Heart right ventricle (tissue), 16 donors: ENCODE measurements around the gene VDR. TPM values are rescaled to one million over a fixed set of nuclear protein-coding genes. Genes with fewer than 3 reads are reported as not detected.

Source experiments
- ATAC-seq, 8 donors: fragments of 200-7000 bp; cut with Tn5 transposase; one replicate each; pipeline ENCODE4 v1.9.1; 2020; ENCODE audit warnings: mild to moderate bottlenecking in 8 of 8, moderate library complexity in 8 of 8, moderate number of reproducible peaks in 1 of 8
- DNase-seq, 2 donors: peaks; one replicate each; pipeline ENCODE4 v3.0.0-alpha.2; 2020
- H3K27ac ChIP-seq, 10 donors: fragments of 200-600 bp; sonication (generic) in 2 of 10; one replicate each; pipeline versions ENCODE4 v1.5.0 to v1.8.0; 2020 to 2022; ENCODE audit warnings: mild to moderate bottlenecking in 3 of 10
- H3K27me3 ChIP-seq, 7 donors: fragments of 200-600 bp; one replicate each; pipeline ENCODE4 v1.8.0; 2021 to 2022; ENCODE audit warnings: mild to moderate bottlenecking in 2 of 7
- H3K36me3 ChIP-seq, 9 donors: fragments of 200-600 bp; sonication (generic) in 1 of 9; one replicate each; pipeline versions ENCODE4 v1.5.0 to v1.8.0; 2020 to 2022; ENCODE audit warnings: mild to moderate bottlenecking in 2 of 9
- H3K4me1 ChIP-seq, 9 donors: fragments of 200-600 bp; sonication (generic) in 1 of 9; one replicate each; pipeline versions ENCODE4 v1.5.0 to v1.8.0; 2020 to 2022; ENCODE audit warnings: mild to moderate bottlenecking in 4 of 9
- H3K4me3 ChIP-seq, 10 donors: fragments of 200-600 bp; sonication (generic) in 2 of 10; one replicate each; pipeline versions ENCODE4 v1.5.0 to v1.8.0; 2020 to 2022; ENCODE audit warnings: mild to moderate bottlenecking in 7 of 10, moderate library complexity in 2 of 10
- H3K9me3 ChIP-seq, 11 donors: fragments of 200-600 bp in 10 of 11; sonication (generic) in 2 of 11; one replicate each; pipeline versions ENCODE4 v1.5.0 to v1.8.0; 2013 to 2022; ENCODE audit warnings: mild to moderate bottlenecking in 2 of 11, control low read depth in 1 of 11, moderate library complexity in 1 of 11
- WGBS, 2 donors: extraction: QIAGEN DNeasy Blood & Tissue Kit; methylation state at CpG; one replicate each; pipeline ENCODE4 v1.1.7; 2013; ENCODE audit warnings: inconsistent platforms in 1 of 2; 5-methylcytosine and 5-hydroxymethylcytosine counted together
- intact Hi-C, 10 donors: fragments of 100-400 bp; cut with DNase I; formaldehyde crosslinking; loops; one replicate each; pipeline versions ENCODE4 v1.11.1 to v1.14.2; 2022
- polyA plus RNA-seq, 2 donors: library from polyadenylated mRNA; stranded (reverse); fragments of 200-250 nt; gene quantifications; one replicate each; pipeline ENCODE4 v1.2.3, GENCODE V29; 2013
- total RNA-seq, 10 donors: library from RNA; stranded (reverse); fragmentation: NEBNext Ultra II Directional in 3 of 10; extraction: Animal tissue kit (Norgen Biotek cat#: 25700) in 3 of 10; gene quantifications; one replicate each; pipeline versions ENCODE4 v1.2.1 to v1.2.4, GENCODE V29; 2021 to 2023
- TF ChIP-seq, protein P1 (sequence below), 9 donors: fragments of 200-600 bp; sonication (generic) in 2 of 9; IDR thresholded peaks; one replicate each; pipeline versions ENCODE4 v1.5.0 to v1.8.0; 2021 to 2022; ENCODE audit warnings: antibody characterized with exemption in 9 of 9, mild to moderate bottlenecking in 5 of 9, moderate library complexity in 1 of 9
- donor health status: Arrhythmogenic right ventricular cardiomyopathy.
- donor health status: ischemic (EF 13 %, LVEDD 7.1; RV severe dilation, severe dysfunction).
- donor health status: healthy with polysubstance abuse.
- donor health status: DM: no; HTN: yes; CAD: no.
- donor health status: DM: no; HTN: no; CAD: no.
- donor health status: ischemic (EF 25% LVEDD 6.9; RV normal size, moderate dysfunction).
- donor health status: ischemic (EF 25% LVEDD 5.7; RV mildly dilated, moderate dysfunction).
- donor health status: healthy.
- donor health status: DM: yes; HTN: yes; CAD: no.
- donor health status: Ischemic cardiomyopathy.
- donor health status: ischemic (EF 35%, LVEDD 5.7; RV mildly dilated, moderate dysfunction).
- donor health status: nonischemic (EF 11% LVEDD 7.7; RV severe dilation, severe dysfunction).
- donor health status: DM: yes; HTN: yes; CAD: no.
- donor health status: PGD.
- donor health status: ischemic (EF 29% LVEDD 5.4; RV normal size, mild dysfunction).
- donor health status: nonischemic (EF 23%, LVEDD 6.1; RV moderate dilation, normal function).

Gene VDR
- total and polyA plus RNA-seq, 12 donors, result 0.08 to 3.0 (median 0.31) TPM

DNA sequence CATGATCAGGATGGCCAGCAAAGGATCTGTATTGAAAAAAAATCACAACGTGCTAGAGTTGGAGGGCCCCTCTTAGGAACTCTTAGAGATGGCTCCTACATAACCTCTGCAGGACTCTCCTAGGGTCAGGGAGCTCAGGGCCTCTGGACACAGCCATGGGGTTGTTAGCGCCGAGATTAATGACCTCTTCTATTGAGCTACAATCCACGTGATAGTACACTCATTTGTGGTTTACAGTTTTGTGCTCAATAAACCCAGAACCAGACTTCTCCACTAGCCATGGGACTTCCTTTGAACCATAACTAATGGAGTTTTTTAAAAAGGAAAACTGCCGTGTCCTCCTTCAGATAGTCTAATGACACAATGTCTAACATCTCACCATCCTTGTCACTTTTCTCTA is 55.5 kb downstream of the VDR start:
- Histone ChIP-seq H3K27me3 (no peaks in the 10 kb centered on the region), H3K9me3 (no peaks in the 10 kb centered on the region), H3K4me3 (no peak overlapping the region), H3K4me1 (peaks cover 0 to 8% (median 0%) of the 10 kb centered on the region in 9 donors), H3K36me3 (peaks cover 0 to 56% (median 0%) of the 10 kb centered on the region in 9 donors), H3K27ac (no peak overlapping the region)
- TF ChIP-seq, protein P1, sequence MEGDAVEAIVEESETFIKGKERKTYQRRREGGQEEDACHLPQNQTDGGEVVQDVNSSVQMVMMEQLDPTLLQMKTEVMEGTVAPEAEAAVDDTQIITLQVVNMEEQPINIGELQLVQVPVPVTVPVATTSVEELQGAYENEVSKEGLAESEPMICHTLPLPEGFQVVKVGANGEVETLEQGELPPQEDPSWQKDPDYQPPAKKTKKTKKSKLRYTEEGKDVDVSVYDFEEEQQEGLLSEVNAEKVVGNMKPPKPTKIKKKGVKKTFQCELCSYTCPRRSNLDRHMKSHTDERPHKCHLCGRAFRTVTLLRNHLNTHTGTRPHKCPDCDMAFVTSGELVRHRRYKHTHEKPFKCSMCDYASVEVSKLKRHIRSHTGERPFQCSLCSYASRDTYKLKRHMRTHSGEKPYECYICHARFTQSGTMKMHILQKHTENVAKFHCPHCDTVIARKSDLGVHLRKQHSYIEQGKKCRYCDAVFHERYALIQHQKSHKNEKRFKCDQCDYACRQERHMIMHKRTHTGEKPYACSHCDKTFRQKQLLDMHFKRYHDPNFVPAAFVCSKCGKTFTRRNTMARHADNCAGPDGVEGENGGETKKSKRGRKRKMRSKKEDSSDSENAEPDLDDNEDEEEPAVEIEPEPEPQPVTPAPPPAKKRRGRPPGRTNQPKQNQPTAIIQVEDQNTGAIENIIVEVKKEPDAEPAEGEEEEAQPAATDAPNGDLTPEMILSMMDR (IDR thresholded peaks at IDR 0.05), result no peak
- no peak for DNase-seq
- intact Hi-C loops, result no loop called here
- WGBS, 2 donors, result 65 to 75% methylated on average over 5 of the region's 5 CpGs
- ATAC-seq, result no peak

DNA sequence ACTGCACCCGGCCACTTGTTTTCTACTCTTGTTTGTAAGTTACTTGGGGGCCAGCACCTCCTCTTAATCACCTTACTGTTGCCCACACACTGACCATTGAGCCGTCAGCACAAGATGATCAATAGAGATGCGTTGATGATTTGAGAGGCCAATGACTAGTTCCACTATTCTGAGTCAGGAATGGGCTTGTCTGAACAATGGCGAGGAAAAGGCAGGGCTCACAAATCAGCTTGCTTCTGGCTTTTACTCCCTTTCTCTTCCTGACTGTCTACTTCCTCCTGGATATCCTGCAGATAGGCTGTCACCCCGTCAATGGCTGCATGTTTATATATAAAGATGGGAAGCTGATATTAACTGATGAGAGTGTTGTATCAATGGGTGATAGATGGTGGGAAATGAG is 55.9 kb downstream of the VDR start:
- no peak for ATAC-seq
- no peaks in the 10 kb centered on the region for H3K27me3 ChIP-seq
- peaks cover 0 to 8% (median 0%) of the 10 kb centered on the region in 9 donors for H3K4me1 ChIP-seq
- 66 to 79% methylated on average over 5 of the region's 5 CpGs for WGBS, 2 donors
- no peaks in the 10 kb centered on the region for H3K9me3 ChIP-seq
- intact Hi-C loops, result no loop called here
- no peak overlapping the region for H3K4me3 ChIP-seq
- H3K36me3 ChIP-seq, result peaks cover 0 to 56% (median 0%) of the 10 kb centered on the region in 9 donors
- DNase-seq, result no peak
- no peak overlapping the region for H3K27ac ChIP-seq
- TF ChIP-seq, protein P1 (IDR thresholded peaks at IDR 0.05), result no peak

DNA sequence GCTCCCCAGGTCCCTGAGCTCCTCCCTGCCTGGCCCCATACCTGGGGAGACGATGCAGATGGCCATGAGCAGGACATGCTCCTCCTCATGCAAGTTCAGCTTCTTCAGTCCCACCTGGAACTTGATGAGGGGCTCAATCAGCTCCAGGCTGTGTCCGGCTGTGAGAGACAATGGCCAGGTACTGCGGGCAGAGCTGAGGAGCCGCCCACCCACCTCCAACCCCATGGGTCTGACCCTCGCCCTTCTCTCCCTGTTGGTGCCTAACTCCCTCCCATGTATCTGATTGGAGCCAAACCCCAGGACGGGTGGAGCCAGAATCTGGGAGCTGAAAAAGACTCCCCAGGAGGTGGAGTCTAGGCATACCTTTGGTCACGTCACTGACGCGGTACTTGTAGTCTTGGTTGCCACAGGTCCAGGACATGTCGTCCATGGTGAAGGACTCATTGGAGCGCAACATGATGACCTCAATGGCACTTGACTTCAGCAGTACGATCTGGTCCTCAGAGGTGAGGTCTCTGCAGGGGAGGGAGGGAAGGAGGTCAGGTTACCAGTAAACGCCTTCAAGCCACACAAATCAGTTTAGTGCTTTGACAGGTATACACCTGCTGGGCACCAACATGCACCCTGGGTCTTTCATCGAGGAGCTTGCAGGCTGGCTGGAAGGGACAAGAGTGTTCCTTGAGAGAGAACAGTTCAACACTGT is 58.3 kb downstream of the VDR start:
- TF ChIP-seq, protein P1 (IDR thresholded peaks at IDR 0.05), result no peak
- H3K27me3 ChIP-seq, result no peaks in the 10 kb centered on the region
- no peaks in the 10 kb centered on the region for H3K9me3 ChIP-seq
- DNase-seq, result no peak
- ATAC-seq, result no peak
- intact Hi-C loops, result no loop called here
- no peak overlapping the region for H3K4me3 ChIP-seq
- 93 to 94% methylated on average over 14 of the region's 14 CpGs for WGBS, 2 donors
- H3K36me3 ChIP-seq, result peaks cover 0 to 39% (median 0%) of the 10 kb centered on the region in 9 donors
- no peak overlapping the region for H3K27ac ChIP-seq
- peaks cover 0 to 8% (median 0%) of the 10 kb centered on the region in 9 donors for H3K4me1 ChIP-seq

DNA sequence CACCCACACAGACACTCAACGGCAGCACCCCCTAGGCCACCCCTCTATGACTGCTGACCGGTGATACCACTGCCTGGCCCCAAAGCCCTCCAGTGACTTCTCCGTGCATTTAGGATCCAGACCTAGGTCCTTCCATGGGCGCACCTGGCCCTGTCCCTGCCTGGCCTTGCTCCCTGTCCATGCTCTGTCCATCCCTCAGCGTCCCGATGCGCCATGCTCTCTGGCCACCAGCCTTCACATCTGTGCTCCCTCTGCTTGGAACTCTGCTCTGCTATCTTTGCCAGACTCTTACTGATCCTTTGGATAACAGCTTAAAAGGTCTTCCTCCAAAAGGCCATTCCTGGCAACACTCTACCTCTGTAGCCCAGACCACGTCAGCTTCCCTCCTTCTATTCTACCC is 59.7 kb downstream of the VDR start:
- no peak for DNase-seq
- Histone ChIP-seq H3K9me3 (no peaks in the 10 kb centered on the region), H3K36me3 (peaks cover 0 to 38% (median 0%) of the 10 kb centered on the region in 9 donors), H3K27ac (no peak overlapping the region), H3K27me3 (no peaks in the 10 kb centered on the region), H3K4me3 (no peak overlapping the region), H3K4me1 (peaks cover 0 to 8% (median 0%) of the 10 kb centered on the region in 9 donors)
- no peak for ATAC-seq
- WGBS, 2 donors, result 96 to 97% methylated on average over 8 of the region's 8 CpGs
- TF ChIP-seq, protein P1 (IDR thresholded peaks at IDR 0.05), result no peak
- intact Hi-C loops, result no loop called here
